Right renal cortex interstitium (tissue), 3 donors: ENCODE results near the gene DBNDD1. TPM values are rescaled to one million over a fixed set of nuclear protein-coding genes. Genes with fewer than 3 reads are reported as not detected.
"Not testable (repeated sequence)": the region's sequence is repeated elsewhere in the genome, so short reads cannot be mapped to it uniquely, and the experiment has no call there.

Source experiments
- DNase-seq, 3 donors: peaks; one replicate each; pipeline ENCODE4 v3.0.0-alpha.2; 2013; ENCODE audit warnings: low read depth in 3 of 3, low spot score in 2 of 3
- polyA plus RNA-seq, 3 donors: library from polyadenylated mRNA; unstranded; fragments of 120-200 nt; gene quantifications; one replicate each; pipeline ENCODE4 v1.2.1, GENCODE V29; 2013; ENCODE audit not compliant: insufficient read length in 3 of 3

The DBNDD1 gene, protein sequence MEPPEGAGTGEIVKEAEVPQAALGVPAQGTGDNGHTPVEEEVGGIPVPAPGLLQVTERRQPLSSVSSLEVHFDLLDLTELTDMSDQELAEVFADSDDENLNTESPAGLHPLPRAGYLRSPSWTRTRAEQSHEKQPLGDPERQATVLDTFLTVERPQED
- polyA plus RNA-seq, result 10 to 100 TPM in 1 of 3 donors, 1 to 10 TPM in 2; 8.9 to 11.0 (median 9.8) TPM

GRCh38 chr16:90018652-90019542 is at the start of gene DBNDD1:
Gene DBNDD1, minus strand, starts transcription at chr16:90019456. Its CDS starts 115 bp downstream, at chr16:90019341.
- DNase-seq, result no peak

- DNase-seq, result no peak
These were observed 42.2 kb upstream of the DBNDD1 start for GRCh38 chr16:90061437-90061836.

- no peak for DNase-seq
These were observed 38.5 kb upstream of the DBNDD1 start for GRCh38 chr16:90057738-90058173.

DNA sequence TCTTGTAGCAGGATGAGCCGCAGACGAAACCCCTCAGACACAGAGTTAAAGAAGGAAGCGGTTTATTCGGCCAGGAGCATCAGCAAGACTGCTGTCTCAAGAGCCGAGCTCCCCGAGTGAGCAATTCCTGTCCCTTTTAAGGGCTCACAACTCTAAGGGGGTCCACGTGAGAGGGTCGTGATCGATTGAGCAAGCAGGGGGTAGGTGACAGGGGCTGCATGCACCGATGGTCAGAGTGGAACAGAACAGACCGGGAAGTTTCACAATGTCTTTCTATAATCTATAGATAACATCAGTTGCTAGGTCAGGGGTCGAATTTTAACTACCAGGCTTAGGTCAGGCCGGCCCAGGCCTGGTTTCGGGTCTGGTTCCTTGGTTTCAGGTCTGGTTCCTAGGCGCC is 37.3 kb upstream of the DBNDD1 start:
- DNase-seq, result not testable (repeated sequence)

GRCh38 chr16:90055371-90055770 is 36.1 kb upstream of the DBNDD1 start:
- DNase-seq, result no peak

DNA sequence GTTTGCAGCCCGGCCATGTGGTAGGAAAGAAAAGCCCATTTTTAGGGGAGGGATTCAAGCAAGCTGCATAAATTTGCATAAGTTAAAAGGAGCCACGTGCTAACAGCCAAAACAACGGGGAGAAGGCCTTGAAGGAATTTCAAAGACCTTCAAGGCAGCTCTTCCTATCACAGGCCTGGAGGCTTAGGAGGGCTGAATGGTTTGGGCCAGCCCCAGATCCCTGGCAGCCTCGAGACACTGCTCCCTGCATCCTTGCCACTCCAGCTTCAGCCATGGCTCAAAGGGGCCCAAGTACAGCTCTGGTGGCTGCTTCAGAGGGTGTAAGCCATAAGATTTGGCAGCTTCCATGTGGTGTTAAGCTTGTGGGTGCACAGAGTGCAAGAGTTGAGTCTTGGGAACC is 35.3 kb upstream of the DBNDD1 start:
- no peak for DNase-seq

DNA sequence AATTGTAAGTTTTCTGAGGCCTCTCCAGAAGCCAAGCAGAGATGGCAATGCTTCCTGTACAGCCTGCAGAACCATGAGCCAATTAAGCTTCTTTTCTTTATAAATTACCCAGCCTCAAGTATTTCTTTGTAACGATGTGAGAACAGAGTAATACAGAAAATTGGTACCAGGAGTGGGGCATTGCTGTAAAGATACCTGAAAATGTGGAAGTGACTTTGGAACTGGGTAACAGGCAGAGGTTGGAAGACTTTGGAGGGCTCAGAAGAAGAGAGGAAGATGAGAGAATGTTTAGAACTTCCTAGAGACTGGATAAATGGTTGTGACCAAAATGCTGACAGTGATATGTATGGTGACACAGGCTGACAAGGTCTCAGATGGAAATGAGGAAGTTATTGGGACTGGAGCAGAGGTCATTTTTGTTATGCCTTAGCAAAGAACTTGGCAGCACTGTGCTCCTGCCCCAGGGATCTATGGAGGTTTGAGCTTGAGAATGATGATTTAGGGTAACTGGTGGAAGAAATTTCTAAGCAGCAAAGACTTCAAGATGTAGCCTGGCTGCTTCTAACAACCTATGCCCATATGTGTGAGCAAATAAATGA is 34.7 kb upstream of the DBNDD1 start:
- no peak for DNase-seq

DNA sequence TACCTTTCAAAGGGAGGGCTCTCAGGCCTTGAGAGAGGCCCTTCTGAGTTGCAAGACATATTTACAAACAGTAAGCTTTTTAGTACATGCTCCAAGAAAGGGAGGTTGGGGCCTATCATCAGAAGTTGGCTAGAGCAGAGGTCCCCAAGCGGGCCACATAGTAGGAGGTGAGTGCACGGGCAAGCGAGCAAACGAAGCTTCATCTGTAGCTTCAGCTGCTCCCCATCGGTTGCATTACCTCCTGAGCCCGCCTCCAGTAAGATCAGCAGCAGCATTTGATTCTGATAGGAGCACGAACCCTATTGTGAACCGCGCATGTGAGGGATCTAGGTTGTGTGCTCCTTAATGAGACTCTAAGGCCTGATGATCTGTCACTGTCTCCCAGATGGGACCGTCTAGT is 31.7 kb upstream of the DBNDD1 start:
- no peak for DNase-seq

DNA sequence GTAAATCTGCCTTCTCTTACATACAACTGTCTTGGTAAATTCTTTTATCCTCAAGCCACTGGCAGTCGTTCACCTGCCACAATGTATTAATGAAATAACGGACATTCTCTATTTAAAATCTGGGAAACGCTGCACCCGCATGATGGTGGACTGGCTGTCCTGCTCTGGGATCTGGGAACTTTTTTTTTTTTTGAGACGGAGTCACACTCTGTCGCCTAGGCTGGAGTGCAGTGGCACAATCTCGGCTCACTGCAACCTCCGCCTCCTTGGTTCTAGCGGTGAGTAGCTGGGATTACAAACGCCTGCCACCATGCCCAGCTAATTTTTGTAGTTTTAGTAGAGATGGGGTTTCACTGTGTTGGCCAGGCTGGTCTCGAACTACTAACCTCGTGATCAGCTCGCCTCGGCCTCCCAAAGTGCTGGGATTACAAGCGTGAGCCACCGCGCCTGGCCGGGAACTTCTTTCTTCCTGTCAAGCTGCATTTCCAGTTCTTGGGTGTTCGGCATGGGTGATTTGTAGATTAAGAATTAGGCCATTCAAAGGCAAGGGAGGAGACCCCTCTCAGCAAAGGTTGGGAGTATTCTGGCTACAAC is 29.6 kb upstream of the DBNDD1 start:
- no peak for DNase-seq

DNA sequence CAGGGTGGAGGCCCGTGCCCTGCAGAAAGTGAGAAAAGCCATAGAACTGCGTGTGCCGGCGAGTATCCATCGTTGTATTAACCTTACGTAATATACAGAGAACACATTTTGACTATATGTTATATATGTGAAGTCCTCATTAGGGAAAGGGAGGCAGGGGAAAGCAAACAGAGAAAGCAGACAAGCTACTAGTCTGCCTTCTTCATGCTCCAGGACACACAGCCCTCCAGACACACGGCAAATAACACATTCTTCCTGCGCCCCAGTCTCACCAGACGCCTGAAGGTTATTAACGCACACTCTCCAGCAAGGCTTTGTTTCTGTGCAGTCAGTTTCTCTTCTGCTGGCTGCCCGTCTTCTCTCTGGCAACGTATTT is 29.1 kb upstream of the DBNDD1 start:
- DNase-seq, result no peak

- no peak for DNase-seq
These were observed 28.6 kb upstream of the DBNDD1 start for GRCh38 chr16:90047714-90048346.

DNA sequence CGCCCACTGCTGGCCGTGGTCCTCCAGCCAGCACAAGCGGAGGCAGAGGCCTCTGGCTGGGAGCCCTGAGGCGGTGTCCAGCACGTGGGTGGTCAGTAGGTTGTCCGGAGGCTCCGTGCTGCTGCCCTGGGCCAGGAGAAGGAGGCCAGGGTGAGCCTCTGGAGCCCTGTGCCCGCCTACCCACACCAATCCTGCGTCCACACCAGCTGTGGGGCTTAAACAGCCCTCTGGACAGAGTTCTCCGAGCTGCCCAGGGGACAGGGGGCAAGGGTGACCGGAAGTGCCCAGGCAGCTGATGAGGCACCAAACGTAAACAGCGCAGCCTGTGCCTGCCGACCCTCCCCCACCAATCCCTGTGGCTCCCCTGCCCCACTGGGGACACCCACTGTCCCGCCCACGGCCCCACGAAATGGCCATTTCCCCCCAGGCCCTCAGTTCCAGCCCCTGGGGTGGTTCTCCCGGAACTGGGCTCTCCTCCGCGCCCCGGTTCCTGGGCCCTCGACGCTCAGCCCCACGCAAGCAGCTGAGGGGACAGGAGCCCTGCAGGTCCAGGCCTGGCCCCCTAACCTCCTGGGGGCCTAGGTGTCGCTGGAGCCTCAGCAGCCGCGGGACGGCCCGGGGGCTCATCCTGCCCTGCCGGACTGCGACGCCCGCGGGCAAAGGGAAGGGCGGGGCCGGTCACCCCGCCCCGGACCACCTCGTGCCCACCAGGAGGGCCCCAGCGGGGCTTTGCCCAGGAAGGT is 27.9 kb upstream of the DBNDD1 start:
- DNase-seq, result peak in 2 of 3 donors; percentile 58 to 71

DNA sequence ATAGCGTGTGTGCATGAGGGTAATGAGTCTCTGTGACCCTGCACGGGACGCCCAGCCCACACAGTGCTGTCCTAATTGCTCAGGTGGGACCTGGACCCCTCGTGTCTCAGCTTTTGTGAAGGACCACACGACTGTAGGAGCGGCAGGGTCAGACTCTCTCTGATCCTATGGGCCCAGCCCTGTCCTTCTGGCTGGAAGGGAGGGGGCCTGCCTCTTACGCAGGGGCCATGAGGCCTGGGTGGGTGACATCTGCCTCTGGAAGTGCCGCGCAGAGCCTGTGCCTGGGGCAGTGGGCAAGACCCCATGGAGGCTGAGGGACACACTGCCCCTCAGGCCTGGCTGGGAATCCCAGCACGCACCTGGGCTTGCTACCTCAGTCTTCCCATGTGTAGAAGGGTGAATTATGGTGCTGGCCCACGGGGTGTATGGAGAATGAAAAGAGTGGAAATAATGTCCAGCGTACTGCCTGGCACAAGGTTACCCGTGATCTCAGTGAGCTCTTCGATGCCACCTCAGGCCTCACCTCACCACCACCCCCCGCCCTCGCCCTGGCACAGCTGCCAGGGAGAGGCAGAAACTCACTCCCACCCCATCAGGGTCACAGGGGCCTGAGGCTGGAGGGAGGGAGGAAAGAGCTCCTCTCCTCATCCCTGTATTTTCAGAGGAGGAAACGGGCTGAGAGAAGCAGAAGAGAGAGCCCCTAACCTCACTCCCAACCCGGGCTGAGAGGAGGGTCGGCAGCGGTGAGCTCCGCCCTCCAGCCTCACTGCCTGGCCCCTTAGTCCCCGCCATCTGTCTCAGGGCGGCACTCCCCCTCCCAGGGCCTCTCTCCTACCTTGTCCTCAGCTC is 27.1 kb upstream of the DBNDD1 start:
- DNase-seq, result no peak

DNA sequence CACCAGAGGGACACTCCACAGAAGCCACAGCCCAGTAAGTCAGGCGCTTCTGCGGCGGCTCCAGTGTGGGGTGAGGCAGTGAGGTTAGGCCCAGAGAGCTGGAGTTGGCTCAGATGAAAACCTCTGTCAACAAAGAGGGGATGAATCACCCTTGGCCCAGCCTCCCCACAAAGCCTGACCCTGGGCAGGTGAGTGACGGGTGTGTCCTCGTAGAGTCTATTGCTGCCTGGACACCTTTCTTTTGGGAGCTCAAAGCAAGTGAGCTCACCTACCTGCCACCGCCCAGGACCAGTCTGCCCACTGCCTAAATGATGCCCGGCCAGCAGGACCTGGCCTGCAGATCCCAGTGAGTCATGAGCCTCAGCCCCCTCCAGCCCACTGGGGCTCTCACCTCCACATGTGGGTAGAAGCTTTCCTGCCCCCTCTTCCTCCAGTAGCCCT is 24.9 kb upstream of the DBNDD1 start:
- no peak for DNase-seq

DNA sequence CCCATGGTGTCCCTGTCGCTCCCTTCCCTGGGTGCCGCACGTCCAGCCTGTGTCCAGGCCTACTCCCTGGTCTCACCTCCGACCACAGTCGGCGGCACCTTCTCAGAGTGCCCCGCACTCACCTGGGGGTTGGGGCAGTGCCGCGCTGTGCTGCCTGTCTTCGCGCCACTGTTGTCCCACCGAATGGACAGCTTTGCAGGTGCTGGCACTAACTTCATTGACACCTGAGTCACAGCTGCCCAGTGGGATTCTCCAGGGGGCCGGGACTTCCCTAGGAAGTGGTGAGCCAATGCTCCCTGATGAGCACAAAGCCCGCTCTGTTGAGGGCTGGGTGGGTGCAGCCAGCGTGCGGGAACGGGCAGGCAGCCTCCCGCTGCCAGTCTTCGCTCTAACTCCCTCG is 24.3 kb upstream of the DBNDD1 start:
- no peak for DNase-seq

- no peak for DNase-seq
These were observed 23.8 kb upstream of the DBNDD1 start for GRCh38 chr16:90042946-90043514.

DNA sequence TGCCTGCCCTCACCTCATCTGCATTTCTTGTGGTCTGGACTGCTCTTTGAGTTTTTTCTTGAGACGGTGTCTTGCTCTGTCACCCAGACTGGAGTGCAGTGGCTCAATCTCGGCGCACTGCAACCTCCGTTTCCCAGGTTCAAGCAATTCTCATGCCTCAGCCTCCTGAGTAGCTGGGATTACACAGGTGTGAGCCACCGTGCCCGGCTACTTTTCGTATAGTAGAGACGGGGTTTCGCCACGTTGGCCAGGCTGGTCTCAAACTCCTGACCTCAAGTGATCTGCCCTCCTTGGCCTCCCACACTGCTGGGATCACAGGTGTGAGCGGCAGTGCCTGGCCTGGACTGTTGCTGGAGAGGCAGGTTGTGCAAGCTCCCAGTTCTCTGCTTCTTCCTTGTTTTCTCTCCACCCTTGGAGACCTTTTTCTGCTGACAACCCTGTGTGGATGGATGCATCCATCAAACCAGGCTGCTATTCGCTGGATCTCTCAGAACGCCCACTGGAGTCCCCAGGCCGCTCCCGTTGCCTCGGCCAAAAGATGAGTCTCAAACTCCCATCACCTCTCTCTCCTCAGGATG is 22.7 kb upstream of the DBNDD1 start:
- no peak for DNase-seq
